Measurements from ENCODE around the gene ADAMTSL2. TPM values are rescaled to one million over a fixed set of nuclear protein-coding genes. Genes with fewer than 3 reads are reported as not detected.

Gene ADAMTSL2
- total and polyA plus RNA-seq, 2 of the 13 experiments (the other 11 are each of a cell fraction or from before 2014, with no cell fraction given): 1.9 to 3.8 TPM

- no peak for DNase-seq (ENCODE audit: low spot score)
- no peak overlapping the region for H2AFZ ChIP-seq (ENCODE audit: low read length)
- in situ Hi-C loops (cut with HindIII; ENCODE audit: extremely low pct_ligation_motif_present, low pct_unique_long_range_greater_than_20kb) (no loop called here), intact Hi-C loops (cut with micrococcal nuclease; ENCODE audit: unreplicated experiment) (no loop called here)
- no peak overlapping the region for H3K4me2 ChIP-seq (ENCODE audit: low read depth, low read length)
- no peak for ATAC-seq
- TF ChIP-seq ZKSCAN8 (CRISPR knock-in tag; IDR thresholded peaks at IDR 0.05; ENCODE audit: borderline replicate concordance) (no peak), DR1 (CRISPR knock-in tag; IDR thresholded peaks at IDR 0.05) (no peak), HNRNPK (IDR thresholded peaks at IDR 0.05; ENCODE audit: low read depth, low read length, poor library complexity, severe bottlenecking) (peak; percentile 84), ZMYM3 (CRISPR knock-in tag; IDR thresholded peaks at IDR 0.05) (no peak), AKNA (CRISPR knock-in tag; IDR thresholded peaks at IDR 0.05; ENCODE audit: borderline replicate concordance) (no peak)
- TF ChIP-seq, protein P1, sequence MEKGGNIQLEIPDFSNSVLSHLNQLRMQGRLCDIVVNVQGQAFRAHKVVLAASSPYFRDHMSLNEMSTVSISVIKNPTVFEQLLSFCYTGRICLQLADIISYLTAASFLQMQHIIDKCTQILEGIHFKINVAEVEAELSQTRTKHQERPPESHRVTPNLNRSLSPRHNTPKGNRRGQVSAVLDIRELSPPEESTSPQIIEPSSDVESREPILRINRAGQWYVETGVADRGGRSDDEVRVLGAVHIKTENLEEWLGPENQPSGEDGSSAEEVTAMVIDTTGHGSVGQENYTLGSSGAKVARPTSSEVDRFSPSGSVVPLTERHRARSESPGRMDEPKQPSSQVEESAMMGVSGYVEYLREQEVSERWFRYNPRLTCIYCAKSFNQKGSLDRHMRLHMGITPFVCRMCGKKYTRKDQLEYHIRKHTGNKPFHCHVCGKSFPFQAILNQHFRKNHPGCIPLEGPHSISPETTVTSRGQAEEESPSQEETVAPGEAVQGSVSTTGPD (CRISPR knock-in tag; IDR thresholded peaks at IDR 0.05): no peak
- TF ChIP-seq, protein P2, sequence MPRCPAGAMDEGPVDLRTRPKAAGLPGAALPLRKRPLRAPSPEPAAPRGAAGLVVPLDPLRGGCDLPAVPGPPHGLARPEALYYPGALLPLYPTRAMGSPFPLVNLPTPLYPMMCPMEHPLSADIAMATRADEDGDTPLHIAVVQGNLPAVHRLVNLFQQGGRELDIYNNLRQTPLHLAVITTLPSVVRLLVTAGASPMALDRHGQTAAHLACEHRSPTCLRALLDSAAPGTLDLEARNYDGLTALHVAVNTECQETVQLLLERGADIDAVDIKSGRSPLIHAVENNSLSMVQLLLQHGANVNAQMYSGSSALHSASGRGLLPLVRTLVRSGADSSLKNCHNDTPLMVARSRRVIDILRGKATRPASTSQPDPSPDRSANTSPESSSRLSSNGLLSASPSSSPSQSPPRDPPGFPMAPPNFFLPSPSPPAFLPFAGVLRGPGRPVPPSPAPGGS (CRISPR knock-in tag; IDR thresholded peaks at IDR 0.05): no peak
- 89% methylated on average over 8 of the region's 11 CpGs for WGBS (ENCODE audit: low lambda C conversion rate)
- no peak overlapping the region for H3K9ac ChIP-seq (ENCODE audit: insufficient read depth, low read depth, low read length)
- H3K36me3 ChIP-seq (replicated peaks in 1 of 2; ENCODE audit: control insufficient read depth in 1 of 2, insufficient read depth in 2 of 2, low read length in 2 of 2): no peaks in the 10 kb centered on the region
- no peak overlapping the region for H3K4me3 ChIP-seq (replicated peaks in 1 of 3; ENCODE audit: insufficient read depth in 1 of 3, low read depth in 2 of 3, low read length in 3 of 3)
- BruUV-seq (replicated peaks): no TSS peak
- H3K27me3 ChIP-seq (ENCODE audit: control insufficient read depth in 1 of 2, insufficient read depth in 2 of 2, low read length in 2 of 2): no peaks in the 10 kb centered on the region
- H3K79me2 ChIP-seq (ENCODE audit: insufficient read depth, low read length): no peaks in the 10 kb centered on the region
- no peaks in the 10 kb centered on the region for H3K9me3 ChIP-seq (ENCODE audit: low read length)
- POLR2A ChIA-PET: no interaction called here
- no peaks in the 10 kb centered on the region for H4K20me1 ChIP-seq (ENCODE audit: insufficient read depth, low read length)
- CTCF ChIA-PET (ENCODE audit: low intra/inter-chr PET ratio, low total read pairs): no interaction called here
- H3K27ac ChIP-seq (ENCODE audit: extremely low read length, insufficient read depth, low read length): no peak overlapping the region
- FAIRE-seq: no peak
- peaks cover 9% of the 10 kb centered on the region for H3K4me1 ChIP-seq (ENCODE audit: insufficient read depth, low read length)
These were observed 30.1 kb downstream of the ADAMTSL2 start for GRCh38 chr9:133564451-133565116.
